Measurements from ENCODE around the gene C1orf226. TPM values are rescaled to one million over a fixed set of nuclear protein-coding genes. Genes with fewer than 3 reads are reported as not detected.

The C1orf226 gene
- total RNA-seq, 1 donor from 2014 or later: 2.7 TPM

- no peaks in the 10 kb centered on the region for H3K4me1 Mint-ChIP-seq (ENCODE audit: unreplicated experiment)
- no peaks in the 10 kb centered on the region for H3K9me3 Mint-ChIP-seq (ENCODE audit: unreplicated experiment)
- DNase-seq (ENCODE audit: extremely low spot score, unreplicated experiment): no peak
- H3K27ac Mint-ChIP-seq (ENCODE audit: unreplicated experiment): no peak overlapping the region
- no peak for TF ChIP-seq CTCF (IDR thresholded peaks at IDR 0.05)
- no peaks in the 10 kb centered on the region for H3K36me3 Mint-ChIP-seq (ENCODE audit: unreplicated experiment)
- H3K4me3 Mint-ChIP-seq (ENCODE audit: unreplicated experiment): no peak overlapping the region
- H3K27me3 Mint-ChIP-seq (ENCODE audit: unreplicated experiment): no peaks in the 10 kb centered on the region
Observed at GRCh38 chr1:162360237-162360873, 21.2 kb upstream of the C1orf226 start.

GRCh38 chr1:162360874-162361260 lies 20.7 kb upstream of the C1orf226 start:
- no peak overlapping the region for H3K4me3 Mint-ChIP-seq (ENCODE audit: unreplicated experiment)
- no peak for DNase-seq (ENCODE audit: extremely low spot score, unreplicated experiment)
- no peaks in the 10 kb centered on the region for H3K36me3 Mint-ChIP-seq (ENCODE audit: unreplicated experiment)
- no peaks in the 10 kb centered on the region for H3K9me3 Mint-ChIP-seq (ENCODE audit: unreplicated experiment)
- no peak for TF ChIP-seq CTCF (IDR thresholded peaks at IDR 0.05)
- H3K27me3 Mint-ChIP-seq (ENCODE audit: unreplicated experiment): no peaks in the 10 kb centered on the region
- H3K4me1 Mint-ChIP-seq (ENCODE audit: unreplicated experiment): no peaks in the 10 kb centered on the region
- no peak overlapping the region for H3K27ac Mint-ChIP-seq (ENCODE audit: unreplicated experiment)

GRCh38 chr1:162361349-162361748 lies 20.2 kb upstream of the C1orf226 start:
- Mint-ChIP-seq H3K36me3 (ENCODE audit: unreplicated experiment) (no peaks in the 10 kb centered on the region), H3K4me1 (ENCODE audit: unreplicated experiment) (no peaks in the 10 kb centered on the region), H3K9me3 (ENCODE audit: unreplicated experiment) (no peaks in the 10 kb centered on the region), H3K27me3 (ENCODE audit: unreplicated experiment) (no peaks in the 10 kb centered on the region), H3K27ac (ENCODE audit: unreplicated experiment) (no peak overlapping the region), H3K4me3 (ENCODE audit: unreplicated experiment) (no peak overlapping the region)
- no peak for DNase-seq (ENCODE audit: extremely low spot score, unreplicated experiment)
- no peak for TF ChIP-seq CTCF (IDR thresholded peaks at IDR 0.05)

- no peak for DNase-seq (ENCODE audit: extremely low spot score, unreplicated experiment)
- Mint-ChIP-seq H3K4me1 (ENCODE audit: unreplicated experiment) (no peaks in the 10 kb centered on the region), H3K27ac (ENCODE audit: unreplicated experiment) (no peak overlapping the region), H3K27me3 (ENCODE audit: unreplicated experiment) (no peaks in the 10 kb centered on the region), H3K4me3 (ENCODE audit: unreplicated experiment) (no peak overlapping the region), H3K36me3 (ENCODE audit: unreplicated experiment) (peaks cover 3% of the 10 kb centered on the region), H3K9me3 (ENCODE audit: unreplicated experiment) (no peaks in the 10 kb centered on the region)
- TF ChIP-seq CTCF (IDR thresholded peaks at IDR 0.05): no peak
Observed at GRCh38 chr1:162363823-162364222, 17.7 kb upstream of the C1orf226 start.

GRCh38 chr1:162364498-162364897 lies 17.0 kb upstream of the C1orf226 start:
- TF ChIP-seq CTCF (IDR thresholded peaks at IDR 0.05): no peak
- H3K27ac Mint-ChIP-seq (ENCODE audit: unreplicated experiment): no peak overlapping the region

More at GRCh38 chr1:162364498-162364897, 17.0 kb upstream of the C1orf226 start:
- DNase-seq (ENCODE audit: extremely low spot score, unreplicated experiment): no peak
- no peaks in the 10 kb centered on the region for H3K27me3 Mint-ChIP-seq (ENCODE audit: unreplicated experiment)
- peaks cover 3% of the 10 kb centered on the region for H3K36me3 Mint-ChIP-seq (ENCODE audit: unreplicated experiment)
- no peak overlapping the region for H3K4me3 Mint-ChIP-seq (ENCODE audit: unreplicated experiment)
- no peaks in the 10 kb centered on the region for H3K4me1 Mint-ChIP-seq (ENCODE audit: unreplicated experiment)
- no peaks in the 10 kb centered on the region for H3K9me3 Mint-ChIP-seq (ENCODE audit: unreplicated experiment)

Data from osteocyte (in vitro differentiated cells).